NCI-H748 (cell line): ENCODE data around the gene B3GALT5.
"Not testable (repeated sequence)": the region's sequence is repeated elsewhere in the genome, so short reads cannot be mapped to it uniquely, and the experiment has no call there.

Experiments used
- DNase-seq: peaks from one replicate; lab custom pipeline; 2025; ENCODE audit not compliant: unreplicated experiment; lab: John Stamatoyannopoulos, UW

The B3GALT5 gene

GRCh38 chr21:39612233-39613040 is at the start of gene B3GALT5:
Gene B3GALT5, plus strand, starts transcription at chr21:39612940. Its CDS starts 47,620 bp downstream, at chr21:39660560.
- DNase-seq = peak; percentile 70

DNA sequence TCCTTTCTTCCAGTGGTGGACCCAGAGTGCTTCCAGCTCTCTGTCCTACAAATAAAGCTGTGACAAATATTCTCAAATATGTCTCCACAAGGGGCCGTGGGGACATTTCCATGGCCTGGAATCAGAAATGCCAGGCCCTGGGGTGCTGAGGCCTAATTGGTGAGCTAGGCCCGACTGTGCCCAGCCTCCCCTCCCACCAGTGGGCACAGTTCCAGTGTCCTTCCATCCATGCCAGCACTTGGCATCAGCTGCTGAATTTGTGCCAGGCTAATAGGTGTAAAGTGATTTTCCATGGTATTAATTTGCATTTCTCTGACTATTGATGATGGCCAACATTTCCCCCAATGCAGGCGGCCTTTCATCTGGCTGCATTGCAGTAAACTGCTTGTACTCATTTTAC is 48.5 kb upstream of the B3GALT5 start:
- DNase-seq = no peak

GRCh38 chr21:39567180-39567972 is 45.4 kb upstream of the B3GALT5 start:
- DNase-seq = no peak

DNA sequence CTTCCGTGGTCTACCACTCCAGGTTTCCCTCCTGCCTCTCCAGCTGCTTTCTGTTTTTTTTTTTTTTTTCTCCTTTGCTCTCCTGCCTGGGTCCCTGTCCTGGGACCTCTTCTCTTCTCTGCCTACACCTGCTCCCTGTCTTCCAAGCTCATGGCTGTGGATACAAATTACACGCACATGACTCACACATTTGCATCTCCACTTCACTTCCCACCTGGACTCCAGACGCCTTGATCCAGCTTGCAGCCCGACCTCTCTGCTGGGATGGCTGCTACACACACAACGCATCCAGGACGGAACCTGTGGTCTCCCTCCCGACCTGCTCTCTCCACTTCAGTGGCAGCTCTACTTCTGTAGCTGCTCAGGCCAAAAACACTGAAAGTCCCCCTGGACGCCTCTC is 44.4 kb upstream of the B3GALT5 start:
- DNase-seq = no peak

DNA sequence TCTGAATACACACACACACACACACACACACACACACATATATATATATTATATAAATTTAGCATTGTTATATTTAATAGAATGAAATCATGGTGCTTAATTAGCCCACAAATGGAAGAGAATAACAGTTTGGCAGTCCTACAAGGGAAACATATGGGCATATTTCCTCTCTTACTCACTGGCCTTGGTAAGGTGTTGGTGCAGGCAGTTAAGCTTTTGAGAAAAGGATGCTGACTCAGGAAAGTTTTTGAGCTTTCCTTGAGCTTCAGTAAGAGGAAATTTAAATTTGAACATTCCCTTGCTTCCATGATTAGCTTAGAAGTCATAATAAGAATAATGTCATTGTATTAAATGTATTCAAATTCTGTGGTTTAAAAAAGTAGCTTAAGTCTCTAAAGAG is 37.0 kb upstream of the B3GALT5 start:
- DNase-seq = no peak

GRCh38 chr21:39576518-39577128 is 36.1 kb upstream of the B3GALT5 start:
- DNase-seq = no peak

GRCh38 chr21:39579734-39580332 is 32.9 kb upstream of the B3GALT5 start:
- DNase-seq = no peak

DNA sequence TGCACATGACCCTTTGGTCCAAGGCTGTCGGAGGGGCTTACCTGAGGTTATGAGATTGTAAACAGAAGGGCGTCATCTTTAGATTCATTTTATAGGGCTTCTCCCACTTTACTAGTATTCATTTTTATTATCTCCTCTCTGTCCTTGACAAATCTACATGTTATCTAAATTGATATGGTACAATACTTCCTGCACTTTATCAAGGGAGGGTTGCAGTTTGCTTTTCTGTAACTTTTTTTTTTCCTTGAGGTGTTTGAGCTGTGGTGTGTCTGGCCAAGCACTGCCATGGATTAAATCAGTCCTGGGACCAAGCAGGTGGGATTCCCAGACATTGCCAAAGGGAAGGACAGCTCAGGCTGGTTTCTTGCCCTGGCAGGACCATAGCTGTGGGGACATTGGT is 32.0 kb upstream of the B3GALT5 start:
- no peak for DNase-seq

GRCh38 chr21:39581414-39581813 is 31.3 kb upstream of the B3GALT5 start:
- no peak for DNase-seq

DNA sequence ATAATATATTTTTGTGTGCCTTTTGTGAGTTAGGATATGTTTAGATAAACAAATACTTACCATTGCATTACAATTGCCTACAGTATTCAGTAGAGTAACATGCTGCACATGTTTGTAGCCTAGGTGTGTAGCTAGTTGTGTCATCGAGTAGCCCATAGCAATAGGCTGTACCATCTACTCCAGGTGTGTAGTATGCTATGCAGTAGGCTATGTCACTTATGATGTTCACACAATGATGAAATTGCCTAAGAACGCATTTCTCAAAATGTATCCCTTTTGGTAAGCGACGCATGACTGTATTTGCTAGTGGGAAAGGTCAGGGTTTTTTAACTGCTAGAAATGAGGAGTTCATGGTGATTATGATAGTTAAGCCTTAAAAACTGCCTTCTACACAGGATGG is 30.0 kb upstream of the B3GALT5 start:
- DNase-seq = no peak

DNA sequence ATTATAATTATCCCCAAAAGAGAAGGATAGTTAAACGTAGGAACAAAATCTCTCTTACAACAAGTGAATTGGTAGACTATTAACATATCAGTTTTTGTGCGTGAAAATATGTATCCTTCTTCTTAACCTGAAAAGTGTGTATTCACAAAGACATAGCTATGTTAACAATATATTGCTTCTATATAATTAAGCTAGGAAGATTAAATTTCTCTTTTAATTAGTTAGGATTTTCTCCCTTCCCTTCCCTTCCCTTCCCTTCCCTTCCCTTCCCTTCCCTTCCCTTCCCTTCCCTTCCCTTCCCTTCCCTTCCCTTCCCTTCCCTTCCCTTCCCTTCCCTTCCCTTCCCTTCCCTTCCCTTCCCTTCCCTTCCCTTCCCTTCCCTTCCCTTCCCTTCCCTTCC is 29.2 kb upstream of the B3GALT5 start:
- DNase-seq = not testable (repeated sequence)

DNA sequence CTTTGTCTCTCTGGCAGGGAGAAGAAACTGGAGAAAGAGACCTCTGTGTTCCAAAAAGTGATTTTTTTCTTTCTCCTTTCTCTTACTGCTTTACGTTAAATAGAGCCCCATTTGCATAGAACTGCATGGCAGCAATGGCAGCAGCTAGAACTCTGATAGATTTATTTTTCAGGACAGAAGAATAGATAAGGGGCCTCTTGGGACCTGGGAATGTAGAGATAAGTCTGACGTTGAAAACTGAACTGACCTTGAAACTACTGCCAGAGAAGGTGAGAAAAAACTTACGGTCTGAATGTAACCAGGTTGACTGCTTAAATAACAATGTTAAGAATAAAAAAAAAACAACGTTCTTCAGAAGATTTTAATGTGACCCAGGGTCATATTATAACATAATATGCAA is 25.4 kb upstream of the B3GALT5 start:
- DNase-seq = no peak

- DNase-seq = no peak
These were observed 23.9 kb upstream of the B3GALT5 start for GRCh38 chr21:39588884-39589283.

GRCh38 chr21:39593522-39593921 is 19.2 kb upstream of the B3GALT5 start:
- no peak for DNase-seq

DNA sequence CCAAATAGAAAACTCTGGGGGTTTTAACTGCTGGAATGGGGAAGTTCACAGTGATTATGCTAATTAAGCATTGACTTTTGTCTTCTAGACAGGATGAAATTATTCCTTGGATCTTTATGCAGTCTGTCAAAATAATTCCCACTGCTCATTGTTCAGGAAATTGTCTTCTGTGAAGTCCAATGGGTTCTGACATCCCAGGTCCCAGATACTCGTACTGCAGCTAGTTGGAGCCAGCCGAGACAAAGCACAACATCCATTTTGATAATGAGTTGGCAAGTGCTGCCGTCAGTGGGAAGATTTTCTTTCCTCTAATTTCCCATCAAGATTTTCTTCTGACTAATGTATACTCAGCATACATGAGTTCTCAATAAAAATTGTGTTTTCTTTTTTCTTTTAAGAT is 17.3 kb upstream of the B3GALT5 start:
- DNase-seq = no peak

DNA sequence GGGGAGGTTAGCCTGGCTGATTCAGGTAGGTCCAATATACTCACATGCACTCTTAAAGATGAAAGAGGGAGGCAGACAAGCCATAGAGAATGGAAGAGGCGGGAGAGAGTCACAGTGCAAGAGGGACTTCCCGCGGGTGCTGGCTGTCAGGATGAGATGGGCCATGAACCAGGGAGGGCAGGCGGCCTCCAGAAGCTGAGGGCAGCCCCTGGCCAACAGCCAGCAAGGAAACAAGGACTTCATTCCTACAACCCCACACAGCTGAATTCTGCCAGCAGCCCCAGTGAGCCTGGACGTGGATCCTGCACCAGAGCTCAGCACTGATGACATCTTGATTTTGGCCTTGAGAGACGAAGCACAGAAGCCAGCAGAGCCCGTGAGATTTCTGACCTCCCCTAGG is 15.1 kb upstream of the B3GALT5 start:
- no peak for DNase-seq

GRCh38 chr21:39599191-39599970 is 13.4 kb upstream of the B3GALT5 start:
- DNase-seq = no peak

GRCh38 chr21:39601187-39601928 is 11.4 kb upstream of the B3GALT5 start:
- DNase-seq = no peak

DNA sequence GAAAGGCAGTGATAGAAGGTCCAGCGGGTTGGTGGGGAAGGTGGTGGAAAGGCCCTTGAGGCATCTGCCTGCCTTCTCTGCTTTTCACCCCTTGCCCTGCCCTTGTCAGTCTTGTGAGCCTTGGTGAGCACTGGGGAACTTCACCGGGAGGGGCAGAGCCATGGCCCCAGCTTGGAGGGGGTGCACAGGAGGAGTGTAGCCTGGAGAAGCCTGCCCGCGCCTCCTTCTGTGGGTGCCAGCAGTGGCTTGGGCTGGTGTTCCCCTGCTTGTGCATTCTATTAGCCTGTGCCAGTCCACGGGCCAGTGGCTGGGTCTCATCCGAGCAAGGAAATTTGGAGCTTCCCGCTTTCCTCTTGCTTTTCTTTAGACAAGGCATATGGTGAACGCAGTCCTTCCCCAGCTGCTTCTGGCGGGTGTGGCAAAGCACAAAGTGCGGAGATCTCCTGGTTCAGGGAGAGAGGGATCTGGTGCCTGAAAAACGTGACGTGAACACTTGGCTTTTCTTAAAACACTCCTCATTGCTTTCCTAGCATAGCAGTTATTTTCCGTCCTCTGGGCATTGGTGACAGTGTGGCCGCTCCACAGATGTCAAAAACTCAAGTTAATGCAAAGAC is 10.6 kb upstream of the B3GALT5 start:
- no peak for DNase-seq

GRCh38 chr21:39602793-39603192 is 9.9 kb upstream of the B3GALT5 start:
- DNase-seq = no peak
